Natural killer cell (primary cell): ENCODE measurements around the gene TUBGCP4. TPM values are rescaled to one million over a fixed set of nuclear protein-coding genes. Genes with fewer than 3 reads are reported as not detected.

Source experiments
- ATAC-seq, 3 donors: fragments of 150-1000 bp in 2 of 3; fragments of 200-7000 bp in 1 of 3; cut with Tn5 transposase; 1 replicate in 1 of 3; 2 replicates in 2 of 3; pipeline ENCODE4 v1.10.0; 2021; ENCODE audit warnings: mild to moderate bottlenecking in 2 of 3, moderate library complexity in 2 of 3
- DNase-seq, 2 donors: peaks; one replicate each; pipeline versions ENCODE4 v3.0.0 to v3.0.0-alpha.2; 2013 to 2021; ENCODE audit warnings: mixed read lengths in 1 of 2
- H3K27ac ChIP-seq: one replicate; pipeline ENCODE4 v1.5.1; 2013; ENCODE audit warnings: mild to moderate bottlenecking, low read length
- H3K27me3 ChIP-seq: one replicate; pipeline ENCODE4 v1.6.1; 2013; ENCODE audit warnings: low read length; ENCODE audit not compliant: control insufficient read depth, insufficient read depth
- H3K36me3 ChIP-seq: one replicate; pipeline ENCODE4 v1.6.1; 2013; ENCODE audit warnings: low read length; ENCODE audit not compliant: control insufficient read depth, insufficient read depth
- H3K4me1 ChIP-seq: one replicate; pipeline ENCODE4 v1.6.1; 2013; ENCODE audit warnings: low read length; ENCODE audit not compliant: control insufficient read depth, insufficient read depth
- H3K4me3 ChIP-seq: one replicate; pipeline ENCODE4 v1.5.1; 2013; ENCODE audit warnings: low read length
- H3K9me3 ChIP-seq: one replicate; pipeline ENCODE4 v1.6.1; 2013; ENCODE audit warnings: low read length; ENCODE audit not compliant: control insufficient read depth, insufficient read depth
- H3K27ac Mint-ChIP-seq, 2 donors: one replicate each; pipeline ENCODE4 v1.8.0; 2022; ENCODE audit warnings: mild to moderate bottlenecking in 2 of 2, mixed read lengths in 2 of 2, moderate library complexity in 1 of 2
- H3K27me3 Mint-ChIP-seq, 2 donors: one replicate each; pipeline ENCODE4 v1.8.0; 2022; ENCODE audit warnings: low read depth in 2 of 2, mixed read lengths in 2 of 2
- H3K36me3 Mint-ChIP-seq: one replicate; pipeline ENCODE4 v1.8.0; 2022; ENCODE audit warnings: mixed read lengths
- H3K4me1 Mint-ChIP-seq, 2 donors: one replicate each; pipeline ENCODE4 v1.8.0; 2022; ENCODE audit warnings: mixed read lengths in 2 of 2
- H3K4me3 Mint-ChIP-seq: one replicate; pipeline ENCODE4 v1.8.0; 2022; ENCODE audit warnings: mild to moderate bottlenecking, moderate library complexity, mixed read lengths
- H3K9me3 Mint-ChIP-seq, 2 donors: one replicate each; pipeline ENCODE4 v1.8.0; 2022; ENCODE audit warnings: mixed read lengths in 2 of 2
- CTCF ChIP-seq: fragments of 200-600 bp; IDR thresholded peaks from one replicate; pipeline ENCODE4 v1.8.0; 2022; ENCODE audit warnings: antibody characterized with exemption
- WGBS: methylation state at CpG from one replicate; pipeline ENCODE4 v1.1.7; 2013; ENCODE audit warnings: missing lambda C conversion rate; ENCODE audit not compliant: insufficient coverage; 5-methylcytosine and 5-hydroxymethylcytosine counted together
- intact Hi-C: fragments of 100-400 bp; cut with micrococcal nuclease; formaldehyde crosslinking; loops from one replicate; pipeline ENCODE4 v1.14.2; 2022
- total RNA-seq, 4 donors: library from RNA; stranded (reverse); fragments of 120-200 nt in 1 of 4; gene quantifications; one replicate each; pipeline versions ENCODE4 v1.2.3 to v1.2.4, GENCODE V29; 2013 to 2022

Gene TUBGCP4
- total RNA-seq, 3 donors from 2014 or later (not counting 1 experiment from before 2014, with no cell fraction given): 12.0 to 17.5 (median 15.1) TPM

GRCh38 chr15:43404130-43404529, 33.2 kb downstream of the TUBGCP4 start:
- H3K27me3 ChIP-seq: no peaks in the 10 kb centered on the region
- ATAC-seq: no peak
- DNase-seq: no peak
- Mint-ChIP-seq H3K9me3 (no peaks in the 10 kb centered on the region), H3K36me3 (peaks cover 14% of the 10 kb centered on the region), H3K4me3 (no peak overlapping the region), H3K4me1 (no peaks in the 10 kb centered on the region), H3K27ac (peak overlapping the region; percentile 2 to 42), H3K27me3 (no peaks in the 10 kb centered on the region)
- H3K36me3 ChIP-seq: peaks cover 75% of the 10 kb centered on the region
- intact Hi-C loops: no loop called here
- no peak overlapping the region for H3K4me3 ChIP-seq
- no peak overlapping the region for H3K27ac ChIP-seq
- no peak for TF ChIP-seq CTCF
- H3K4me1 ChIP-seq: no peaks in the 10 kb centered on the region
- 62% methylated on average over 3 of the region's 5 CpGs for WGBS
- no peaks in the 10 kb centered on the region for H3K9me3 ChIP-seq

GRCh38 chr15:43406189-43406588, 35.3 kb downstream of the TUBGCP4 start:
- no peak overlapping the region for H3K4me3 Mint-ChIP-seq

GRCh38 chr15:43406808-43407207, 35.9 kb downstream of the TUBGCP4 start:
- Histone ChIP-seq H3K4me3 (no peak overlapping the region), H3K4me1 (no peaks in the 10 kb centered on the region), H3K27ac (no peak overlapping the region), H3K9me3 (no peaks in the 10 kb centered on the region), H3K36me3 (peaks cover 68% of the 10 kb centered on the region), H3K27me3 (no peaks in the 10 kb centered on the region)
- 95% methylated on average over 2 of the region's 2 CpGs for WGBS
- ATAC-seq (no peak), DNase-seq (no peak)
- no peaks in the 10 kb centered on the region for H3K9me3 Mint-ChIP-seq
- H3K27me3 Mint-ChIP-seq: no peaks in the 10 kb centered on the region
- no peaks in the 10 kb centered on the region for H3K4me1 Mint-ChIP-seq
- H3K36me3 Mint-ChIP-seq: peaks cover 29% of the 10 kb centered on the region
- TF ChIP-seq CTCF: no peak
- intact Hi-C loops: no loop called here
- H3K4me3 Mint-ChIP-seq: no peak overlapping the region
- no peak overlapping the region for H3K27ac Mint-ChIP-seq

More at GRCh38 chr15:43406189-43406588, 35.3 kb downstream of the TUBGCP4 start:
- H3K27ac Mint-ChIP-seq: no peak overlapping the region
- no peaks in the 10 kb centered on the region for H3K27me3 Mint-ChIP-seq
- Histone ChIP-seq H3K4me3 (no peak overlapping the region), H3K27ac (no peak overlapping the region), H3K27me3 (no peaks in the 10 kb centered on the region), H3K36me3 (peaks cover 72% of the 10 kb centered on the region), H3K4me1 (no peaks in the 10 kb centered on the region), H3K9me3 (no peaks in the 10 kb centered on the region)
- TF ChIP-seq CTCF: no peak
- H3K9me3 Mint-ChIP-seq: no peaks in the 10 kb centered on the region
- no peaks in the 10 kb centered on the region for H3K4me1 Mint-ChIP-seq
- peaks cover 29% of the 10 kb centered on the region for H3K36me3 Mint-ChIP-seq
- intact Hi-C loops: no loop called here
- ATAC-seq (no peak), DNase-seq (no peak)
- WGBS: 96% methylated on average over 2 of the region's 2 CpGs

- Histone ChIP-seq H3K36me3 (peaks cover 69% of the 10 kb centered on the region), H3K27me3 (no peaks in the 10 kb centered on the region), H3K27ac (no peak overlapping the region), H3K9me3 (no peaks in the 10 kb centered on the region), H3K4me3 (no peak overlapping the region), H3K4me1 (no peaks in the 10 kb centered on the region)
- no peaks in the 10 kb centered on the region for H3K27me3 Mint-ChIP-seq
- no peak for TF ChIP-seq CTCF
- ATAC-seq (no peak), DNase-seq (no peak)
- whole genome bisulfite sequencing: 97% methylated on average over 4 of the region's 4 CpGs
- no peak overlapping the region for H3K4me3 Mint-ChIP-seq
- H3K27ac Mint-ChIP-seq: no peak overlapping the region
- peaks cover 0 to 5% of the 10 kb centered on the region in 2 donors for H3K4me1 Mint-ChIP-seq
- intact Hi-C loops: no loop called here
- no peaks in the 10 kb centered on the region for H3K9me3 Mint-ChIP-seq
- H3K36me3 Mint-ChIP-seq: peaks cover 23% of the 10 kb centered on the region
Observed at GRCh38 chr15:43408789-43409188, 37.9 kb downstream of the TUBGCP4 start.
